Endodermal cell (in vitro differentiated cells): ENCODE measurements around the gene CCM2. TPM values are rescaled to one million over a fixed set of nuclear protein-coding genes. Genes with fewer than 3 reads are reported as not detected.

ENCODE experiments used
- DNase-seq: peaks from one replicate; pipeline ENCODE4 v3.0.0-alpha.2; 2017
- H3K27ac ChIP-seq: 2 replicates; pipeline ENCODE4 v1.5.1; 2013; ENCODE audit warnings: mild to moderate bottlenecking, low read depth, low read length, moderate library complexity
- H3K27me3 ChIP-seq: 2 replicates; pipeline ENCODE4 v1.6.1; 2013; ENCODE audit warnings: mild to moderate bottlenecking, low read length, moderate library complexity; ENCODE audit not compliant: insufficient read depth, control insufficient read depth, poor library complexity, severe bottlenecking
- H3K36me3 ChIP-seq: 2 replicates; pipeline ENCODE4 v1.7.0; 2013; ENCODE audit warnings: mild to moderate bottlenecking, low read length, moderate library complexity; ENCODE audit not compliant: control insufficient read depth, insufficient read depth
- H3K4me1 ChIP-seq: one replicate; pipeline ENCODE4 v1.7.0; 2013; ENCODE audit warnings: low read length; ENCODE audit not compliant: control insufficient read depth, insufficient read depth
- H3K4me3 ChIP-seq: 2 replicates; pipeline ENCODE4 v1.5.1; 2013; ENCODE audit warnings: mild to moderate bottlenecking, low read length, moderate library complexity
- H3K9ac ChIP-seq: 2 replicates; pipeline ENCODE4 v1.6.1; 2013; ENCODE audit warnings: mild to moderate bottlenecking, low read length, moderate library complexity; ENCODE audit not compliant: poor library complexity, severe bottlenecking; ENCODE audit errors: extremely low read depth
- H3K9me3 ChIP-seq: 2 replicates; pipeline ENCODE4 v1.6.1; 2013; ENCODE audit warnings: mild to moderate bottlenecking, low read length, moderate library complexity; ENCODE audit not compliant: control insufficient read depth
- H3K27ac Mint-ChIP-seq: 2 replicates; pipeline ENCODE4 v1.8.0; 2020; ENCODE audit warnings: mixed read lengths
- H3K27me3 Mint-ChIP-seq: 2 replicates; pipeline ENCODE4 v1.8.0; 2021; ENCODE audit warnings: mild to moderate bottlenecking, mixed read lengths; ENCODE audit not compliant: insufficient read depth
- H3K36me3 Mint-ChIP-seq: 2 replicates; pipeline ENCODE4 v1.8.0; 2020; ENCODE audit warnings: low read depth, mixed read lengths
- H3K4me1 Mint-ChIP-seq: 2 replicates; pipeline ENCODE4 v1.8.0; 2020; ENCODE audit warnings: mixed read lengths
- H3K4me3 Mint-ChIP-seq: 2 replicates; pipeline ENCODE4 v1.8.0; 2020; ENCODE audit warnings: mild to moderate bottlenecking, moderate library complexity, mixed read lengths
- H3K9me3 Mint-ChIP-seq: 2 replicates; pipeline ENCODE4 v1.8.0; 2020; ENCODE audit warnings: mild to moderate bottlenecking, mixed read lengths
- WGBS, 2 experiments: methylation state at CpG; one replicate each; pipeline versions ENCODE4 v1.1.5 to v1.1.7; 2013; ENCODE audit warnings: missing lambda C conversion rate in 2 of 2, mixed read lengths in 1 of 2; ENCODE audit not compliant: insufficient coverage in 1 of 2, insufficient read length in 1 of 2; 5-methylcytosine and 5-hydroxymethylcytosine counted together
- total RNA-seq, 2 donors: library from RNA; stranded (reverse); fragmentation: NEBNext Ultra II Directional in 1 of 2; extraction: Animal tissue kit (Norgen Biotek cat#: 25700) in 1 of 2; gene quantifications; 2 replicates in 1 of 2; 3 replicates in 1 of 2; pipeline ENCODE4 v1.2.1, GENCODE V29; 2021
- TF ChIP-seq, protein P1 (sequence below): fragments of 200-600 bp; sonication (generic); conservative IDR thresholded peaks from 2 replicates; pipeline ENCODE4 v1.5.0; 2021; ENCODE audit warnings: antibody characterized with exemption, mild to moderate bottlenecking

CCM2 gene
- total RNA-seq, 2 donors from 2014 or later = 37.4 to 38.1 TPM

- Histone ChIP-seq H3K27me3 (peaks cover 14% of the 10 kb centered on the region), H3K36me3 (no peaks in the 10 kb centered on the region), H3K4me1 (no peaks in the 10 kb centered on the region), H3K27ac (no peak overlapping the region), H3K9me3 (no peaks in the 10 kb centered on the region), H3K4me3 (peak overlapping the region; percentile 29), H3K9ac (no peak overlapping the region)
- no peaks in the 10 kb centered on the region for H3K9me3 Mint-ChIP-seq
- peaks cover 2% of the 10 kb centered on the region for H3K4me1 Mint-ChIP-seq
- H3K36me3 Mint-ChIP-seq = no peaks in the 10 kb centered on the region
- peaks cover 16% of the 10 kb centered on the region for H3K27me3 Mint-ChIP-seq
- no peak overlapping the region for H3K27ac Mint-ChIP-seq
- DNase-seq = no peak
- 93 to 95% methylated on average over 3 to 6 of the region's 6 CpGs for WGBS, 2 experiments
- H3K4me3 Mint-ChIP-seq = peak overlapping the region; percentile 61
- TF ChIP-seq, protein P1, sequence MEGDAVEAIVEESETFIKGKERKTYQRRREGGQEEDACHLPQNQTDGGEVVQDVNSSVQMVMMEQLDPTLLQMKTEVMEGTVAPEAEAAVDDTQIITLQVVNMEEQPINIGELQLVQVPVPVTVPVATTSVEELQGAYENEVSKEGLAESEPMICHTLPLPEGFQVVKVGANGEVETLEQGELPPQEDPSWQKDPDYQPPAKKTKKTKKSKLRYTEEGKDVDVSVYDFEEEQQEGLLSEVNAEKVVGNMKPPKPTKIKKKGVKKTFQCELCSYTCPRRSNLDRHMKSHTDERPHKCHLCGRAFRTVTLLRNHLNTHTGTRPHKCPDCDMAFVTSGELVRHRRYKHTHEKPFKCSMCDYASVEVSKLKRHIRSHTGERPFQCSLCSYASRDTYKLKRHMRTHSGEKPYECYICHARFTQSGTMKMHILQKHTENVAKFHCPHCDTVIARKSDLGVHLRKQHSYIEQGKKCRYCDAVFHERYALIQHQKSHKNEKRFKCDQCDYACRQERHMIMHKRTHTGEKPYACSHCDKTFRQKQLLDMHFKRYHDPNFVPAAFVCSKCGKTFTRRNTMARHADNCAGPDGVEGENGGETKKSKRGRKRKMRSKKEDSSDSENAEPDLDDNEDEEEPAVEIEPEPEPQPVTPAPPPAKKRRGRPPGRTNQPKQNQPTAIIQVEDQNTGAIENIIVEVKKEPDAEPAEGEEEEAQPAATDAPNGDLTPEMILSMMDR = no peak
These were observed 87.5 kb downstream of the CCM2 start for GRCh38 chr7:45087301-45088145.

GRCh38 chr7:45088146-45088701 is 88.2 kb downstream of the CCM2 start:
- H3K36me3 ChIP-seq = no peaks in the 10 kb centered on the region
- H3K27me3 ChIP-seq = peaks cover 14% of the 10 kb centered on the region
- peak overlapping the region; percentile 29 for H3K4me3 ChIP-seq
- H3K9me3 ChIP-seq = no peaks in the 10 kb centered on the region
- Mint-ChIP-seq H3K4me1 (peaks cover 6% of the 10 kb centered on the region), H3K27me3 (peaks cover 16% of the 10 kb centered on the region), H3K4me3 (peak overlapping the region; percentile 61), H3K9me3 (no peaks in the 10 kb centered on the region), H3K36me3 (no peaks in the 10 kb centered on the region), H3K27ac (no peak overlapping the region)
- H3K27ac ChIP-seq = no peak overlapping the region
- no peak for DNase-seq
- H3K9ac ChIP-seq = no peak overlapping the region
- TF ChIP-seq, protein P1 = no peak
- WGBS, 2 experiments = 48 to 77% methylated on average over 12 to 29 of the region's 29 CpGs
- no peaks in the 10 kb centered on the region for H3K4me1 ChIP-seq

DNA sequence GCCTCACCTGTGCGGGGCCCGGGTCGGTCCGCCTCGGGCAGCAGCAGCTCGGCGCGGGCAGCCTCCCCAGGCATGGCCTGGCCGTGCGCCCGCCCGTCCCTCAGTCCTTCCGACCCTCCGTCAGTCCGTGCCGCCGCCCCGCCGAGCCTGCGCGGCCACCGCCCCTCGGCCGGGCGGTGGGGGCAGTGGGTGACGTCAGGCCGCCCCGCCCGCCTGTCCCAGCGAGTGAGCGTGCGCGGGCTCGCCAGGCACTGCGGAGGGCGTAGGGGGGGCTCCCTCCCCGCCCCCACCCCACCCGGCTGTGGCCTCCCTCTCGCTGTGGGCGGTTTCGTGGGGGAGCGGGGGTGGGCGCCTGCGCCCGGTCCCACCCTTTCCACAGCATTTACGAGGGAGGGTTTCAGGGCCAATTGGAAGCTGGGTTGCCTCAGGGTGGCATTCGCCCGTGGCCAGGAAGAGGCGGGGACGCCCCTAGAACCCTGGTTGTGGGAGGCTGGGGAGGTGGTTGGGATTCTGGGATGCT is 88.9 kb downstream of the CCM2 start, which contains the start of gene NACAD:
NACAD (minus strand) TSS at position 149 of the 520 bp plus-strand sequence; CDS start at position 74, 75 bp downstream.
- peaks cover 6% of the 10 kb centered on the region for H3K4me1 Mint-ChIP-seq
- H3K4me3 Mint-ChIP-seq = peak within 1 kb of the TSS; percentile 61
- peak within 1 kb of the TSS; percentile 74 for H3K27ac ChIP-seq
- WGBS, 2 experiments = 1 to 20% methylated on average over 1 to 48 of the region's 50 CpGs
- no peaks in the 10 kb centered on the region for H3K36me3 ChIP-seq
- H3K4me1 ChIP-seq = no peaks in the 10 kb centered on the region
- no peak for DNase-seq
- peak within 1 kb of the TSS; percentile 81 for H3K4me3 ChIP-seq
- peaks cover 14% of the 10 kb centered on the region for H3K27me3 ChIP-seq
- H3K9me3 Mint-ChIP-seq = peaks cover 2% of the 10 kb centered on the region
- H3K9ac ChIP-seq = no peak within 1 kb of the TSS
- peaks cover 16% of the 10 kb centered on the region for H3K27me3 Mint-ChIP-seq
- no peak within 1 kb of the TSS for H3K27ac Mint-ChIP-seq
- no peaks in the 10 kb centered on the region for H3K9me3 ChIP-seq
- TF ChIP-seq, protein P1 = no peak
- H3K36me3 Mint-ChIP-seq = no peaks in the 10 kb centered on the region
